ENCODE data around the gene FAP. TPM values are rescaled to one million over a fixed set of nuclear protein-coding genes. Genes with fewer than 3 reads are reported as not detected.
A peak's percentile ranks its signal among the peaks of the same experiment; 100 is the strongest.

FAP gene
- total RNA-seq, 1 experiment from 2014 or later, result 0.88 TPM

DNA sequence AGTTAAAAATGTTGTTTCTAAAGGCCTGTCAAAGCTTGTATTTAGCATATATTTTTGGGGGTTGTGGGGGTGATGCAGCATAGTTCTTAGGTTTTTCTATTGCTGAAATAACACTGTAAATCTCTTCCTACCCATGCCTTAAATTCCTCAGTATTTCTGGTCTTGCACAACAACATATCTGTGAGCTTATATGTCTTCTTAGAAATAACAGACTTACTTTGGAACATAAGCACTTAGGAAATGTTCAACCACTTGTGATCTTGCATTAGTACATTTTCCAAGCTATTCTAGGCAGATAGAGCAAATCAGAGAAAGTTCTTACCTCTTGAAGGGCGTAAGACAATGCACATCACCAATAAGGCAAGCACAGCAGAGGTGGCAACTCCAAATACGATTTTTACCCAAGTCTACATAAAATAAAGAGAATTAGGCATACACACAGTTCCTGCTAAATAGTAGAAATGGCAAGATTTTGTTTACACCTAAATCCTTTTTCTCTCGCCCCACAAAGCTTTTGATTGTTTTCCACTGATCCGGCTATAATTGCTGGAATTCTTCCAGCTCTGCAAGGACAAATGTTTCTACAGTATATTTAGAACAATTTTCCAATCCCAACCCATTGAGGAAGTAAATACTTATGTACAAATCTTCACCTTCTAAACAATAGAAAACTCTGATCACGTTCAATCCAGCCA is 512 bp downstream of the FAP start:
- CTCF ChIA-PET, result no interaction called here

DNA sequence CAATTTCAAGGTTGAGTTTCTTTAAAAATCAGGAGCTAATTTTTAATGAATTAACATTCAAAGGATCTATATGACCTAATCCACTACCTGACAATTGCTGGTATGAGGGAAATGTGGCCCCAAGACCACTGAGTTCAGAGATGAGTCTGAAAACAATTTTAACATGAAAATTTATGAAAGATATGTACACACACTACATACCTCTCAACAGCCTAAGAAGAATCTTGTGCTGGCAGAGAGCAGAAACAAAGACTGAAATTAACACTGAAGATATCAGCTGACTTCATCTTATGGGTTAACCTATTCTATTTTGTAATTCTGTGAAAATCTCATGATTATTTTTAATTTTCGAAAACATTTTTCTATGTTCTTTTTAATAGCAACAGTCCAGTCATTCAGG is 1.7 kb downstream of the FAP start:
- ChIA-PET CTCF (no interaction called here), POLR2A (ENCODE audit: low non-redundant PET) (no interaction called here)
- DNase-seq (ENCODE audit: low spot score), result no peak
- peaks cover 23% of the 10 kb centered on the region for H3K4me1 ChIP-seq (ENCODE audit: insufficient read depth, low read length, poor library complexity, severe bottlenecking)
- no peaks in the 10 kb centered on the region for H3K27me3 ChIP-seq (replicated peaks; ENCODE audit: insufficient read depth, low read depth, low read length, poor library complexity)
- TF ChIP-seq CTCF (conservative IDR thresholded peaks at IDR 0.05; ENCODE audit: low read depth, low read length), result no peak
- TF ChIP-seq EZH2 (IDR thresholded peaks at IDR 0.05; ENCODE audit: borderline replicate concordance, low read depth, low read length, poor library complexity, severe bottlenecking), result no peak
- H3K9me3 ChIP-seq (ENCODE audit: low read depth, low read length, poor library complexity, severe bottlenecking), result no peaks in the 10 kb centered on the region
- intact Hi-C loops (cut with micrococcal nuclease; ENCODE audit: unreplicated experiment), result no loop called here
- no peak overlapping the region for H3K27ac ChIP-seq (ENCODE audit: low read depth, low read length, poor library complexity, severe bottlenecking)
- no TSS peak for BruUV-seq (replicated peaks)
- no peak overlapping the region for H3K4me3 ChIP-seq (ENCODE audit: low read depth, low read length, poor library complexity, severe bottlenecking)
- no peaks in the 10 kb centered on the region for H3K36me3 ChIP-seq (ENCODE audit: insufficient read depth, low read length, poor library complexity, severe bottlenecking)

More for the DNA sequence above, 512 bp downstream of the FAP start:
- H3K27ac ChIP-seq (ENCODE audit: low read depth, low read length, poor library complexity, severe bottlenecking), result no peak overlapping the region
- POLR2A ChIA-PET (ENCODE audit: low non-redundant PET), result interaction anchor here (0.6 kb wide), 1 partner anchor 935 kb away, joined by 3 read pairs; the partner anchor contains the start of gene PSMD14
- intact Hi-C loops (cut with micrococcal nuclease; ENCODE audit: unreplicated experiment), result no loop called here
- H3K36me3 ChIP-seq (ENCODE audit: insufficient read depth, low read length, poor library complexity, severe bottlenecking), result no peaks in the 10 kb centered on the region
- no peak for DNase-seq (ENCODE audit: low spot score)
- H3K4me1 ChIP-seq (ENCODE audit: insufficient read depth, low read length, poor library complexity, severe bottlenecking), result peaks cover 23% of the 10 kb centered on the region
- H3K27me3 ChIP-seq (replicated peaks; ENCODE audit: insufficient read depth, low read depth, low read length, poor library complexity), result no peaks in the 10 kb centered on the region
- TF ChIP-seq EZH2 (IDR thresholded peaks at IDR 0.05; ENCODE audit: borderline replicate concordance, low read depth, low read length, poor library complexity, severe bottlenecking) (no peak), CTCF (conservative IDR thresholded peaks at IDR 0.05; ENCODE audit: low read depth, low read length) (no peak)
- H3K9me3 ChIP-seq (ENCODE audit: low read depth, low read length, poor library complexity, severe bottlenecking), result no peaks in the 10 kb centered on the region
- H3K4me3 ChIP-seq (ENCODE audit: low read depth, low read length, poor library complexity, severe bottlenecking), result peak overlapping the region; percentile 9
- BruUV-seq (replicated peaks), result no TSS peak

DNA sequence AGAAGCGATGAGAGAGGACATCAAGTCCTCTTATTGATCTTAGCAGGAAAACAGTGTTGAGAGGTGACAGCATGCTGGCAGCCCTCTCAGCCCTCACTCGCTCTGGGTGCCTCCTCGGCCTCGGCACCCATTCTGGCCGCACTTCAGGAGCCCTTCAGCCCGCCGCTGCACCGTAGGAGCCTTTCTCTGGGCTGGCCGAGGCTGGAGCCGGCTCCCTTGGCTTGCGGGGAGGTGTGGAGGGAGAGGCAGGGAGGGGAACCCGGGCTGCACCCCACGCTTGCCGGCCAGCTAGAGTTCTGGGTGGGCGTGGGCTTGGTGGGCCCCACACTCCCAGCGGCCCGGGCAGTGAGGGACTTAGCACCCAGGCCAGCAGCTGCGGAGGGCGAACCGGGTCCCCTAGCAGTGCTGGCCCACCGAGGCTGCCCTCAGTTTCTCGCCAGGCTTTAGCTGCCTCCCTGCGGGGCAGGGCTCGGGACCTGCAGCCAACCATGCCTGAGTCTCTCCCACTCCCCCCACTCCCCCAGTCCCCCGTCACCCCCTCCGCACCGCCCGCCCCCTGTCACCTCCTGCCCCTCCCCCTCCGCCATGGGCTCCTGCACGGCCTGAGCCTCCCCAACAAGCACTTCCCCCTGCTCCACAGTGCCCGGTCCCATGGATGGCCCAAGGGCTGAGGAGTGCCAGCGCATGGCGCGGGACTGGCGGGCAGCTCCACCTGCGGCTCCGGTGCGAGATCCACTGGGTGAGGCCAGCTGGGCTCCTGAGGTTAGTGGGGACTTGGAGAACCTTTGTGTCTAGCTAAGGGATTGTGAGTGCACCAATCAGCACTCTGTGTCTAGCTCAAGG is 8.4 kb downstream of the FAP start:
- Histone ChIP-seq H3K27ac (ENCODE audit: low read depth, low read length, poor library complexity, severe bottlenecking) (no peak overlapping the region), H3K27me3 (replicated peaks; ENCODE audit: insufficient read depth, low read depth, low read length, poor library complexity) (no peaks in the 10 kb centered on the region), H3K4me1 (ENCODE audit: insufficient read depth, low read length, poor library complexity, severe bottlenecking) (no peaks in the 10 kb centered on the region), H3K4me3 (ENCODE audit: low read depth, low read length, poor library complexity, severe bottlenecking) (no peak overlapping the region), H3K9me3 (ENCODE audit: low read depth, low read length, poor library complexity, severe bottlenecking) (no peaks in the 10 kb centered on the region), H3K36me3 (ENCODE audit: insufficient read depth, low read length, poor library complexity, severe bottlenecking) (no peaks in the 10 kb centered on the region)
- CTCF ChIA-PET, result no interaction called here
- DNase-seq (ENCODE audit: low spot score), result no peak
- no TSS peak for BruUV-seq (replicated peaks)
- TF ChIP-seq CTCF (conservative IDR thresholded peaks at IDR 0.05; ENCODE audit: low read depth, low read length), result no peak
- no peak for TF ChIP-seq EZH2 (IDR thresholded peaks at IDR 0.05; ENCODE audit: borderline replicate concordance, low read depth, low read length, poor library complexity, severe bottlenecking)
- intact Hi-C loops (cut with micrococcal nuclease; ENCODE audit: unreplicated experiment), result no loop called here
- POLR2A ChIA-PET (ENCODE audit: low non-redundant PET), result no interaction called here

Data from A673 (cell line).